Measurements from ENCODE around the gene C5AR2.

C5AR2 gene

GRCh38 chr19:47319923-47320871 lies 11.8 kb upstream of the C5AR2 start:
- no peak overlapping the region for H3K4me3 ChIP-seq (ENCODE audit: low read depth, low read length)
- no peak for TF ChIP-seq CTCF (IDR thresholded peaks at IDR 0.05; ENCODE audit: low read depth, low read length)
- DNase-seq, result no peak
- H3K4me1 ChIP-seq, result no peaks in the 10 kb centered on the region
- no peaks in the 10 kb centered on the region for H3K36me3 ChIP-seq
- H3K9me3 ChIP-seq, result no peaks in the 10 kb centered on the region; the same call in none of the 2 replicates
- H3K27me3 ChIP-seq, result peaks cover 14% of the 10 kb centered on the region

GRCh38 chr19:47321630-47322029 lies 10.3 kb upstream of the C5AR2 start:
- Histone ChIP-seq H3K4me1 (no peaks in the 10 kb centered on the region), H3K27me3 (peaks cover 19% of the 10 kb centered on the region)
- TF ChIP-seq CTCF (IDR thresholded peaks at IDR 0.05; ENCODE audit: low read depth, low read length), result no peak

GRCh38 chr19:47322058-47322457 lies 9.9 kb upstream of the C5AR2 start:
- no peak overlapping the region for H3K4me3 ChIP-seq (ENCODE audit: low read depth, low read length)
- DNase-seq, result no peak
- no peaks in the 10 kb centered on the region for H3K4me1 ChIP-seq
- no peaks in the 10 kb centered on the region for H3K36me3 ChIP-seq
- H3K9me3 ChIP-seq, result no peaks in the 10 kb centered on the region; the same call in none of the 2 replicates
- no peak for TF ChIP-seq CTCF (IDR thresholded peaks at IDR 0.05; ENCODE audit: low read depth, low read length)
- peaks cover 19% of the 10 kb centered on the region for H3K27me3 ChIP-seq

More at GRCh38 chr19:47321630-47322029, 10.3 kb upstream of the C5AR2 start:
- DNase-seq, result no peak
- Histone ChIP-seq H3K4me3 (ENCODE audit: low read depth, low read length) (no peak overlapping the region), H3K36me3 (no peaks in the 10 kb centered on the region), H3K9me3 (no peaks in the 10 kb centered on the region; the same call in none of the 2 replicates)

- H3K9me3 ChIP-seq, result no peaks in the 10 kb centered on the region; the same call in none of the 2 replicates
- no peak for DNase-seq
- peaks cover 19% of the 10 kb centered on the region for H3K27me3 ChIP-seq
- no peaks in the 10 kb centered on the region for H3K4me1 ChIP-seq
- no peak for TF ChIP-seq CTCF (IDR thresholded peaks at IDR 0.05; ENCODE audit: low read depth, low read length)
- H3K36me3 ChIP-seq, result no peaks in the 10 kb centered on the region
- H3K4me3 ChIP-seq (ENCODE audit: low read depth, low read length), result no peak overlapping the region
Observed at GRCh38 chr19:47323409-47323808, 8.6 kb upstream of the C5AR2 start.

GRCh38 chr19:47323872-47324271 lies 8.1 kb upstream of the C5AR2 start:
- H3K4me1 ChIP-seq, result no peaks in the 10 kb centered on the region
- no peak overlapping the region for H3K4me3 ChIP-seq (ENCODE audit: low read depth, low read length)
- no peaks in the 10 kb centered on the region for H3K36me3 ChIP-seq
- DNase-seq, result no peak
- TF ChIP-seq CTCF (IDR thresholded peaks at IDR 0.05; ENCODE audit: low read depth, low read length), result no peak
- H3K27me3 ChIP-seq, result peaks cover 19% of the 10 kb centered on the region
- no peaks in the 10 kb centered on the region; the same call in none of the 2 replicates for H3K9me3 ChIP-seq

GRCh38 chr19:47324502-47324901 lies 7.5 kb upstream of the C5AR2 start:
- Histone ChIP-seq H3K36me3 (no peaks in the 10 kb centered on the region), H3K9me3 (no peaks in the 10 kb centered on the region; the same call in none of the 2 replicates), H3K27me3 (peaks cover 19% of the 10 kb centered on the region), H3K4me3 (ENCODE audit: low read depth, low read length) (no peak overlapping the region), H3K4me1 (no peaks in the 10 kb centered on the region)
- no peak for DNase-seq
- TF ChIP-seq CTCF (IDR thresholded peaks at IDR 0.05; ENCODE audit: low read depth, low read length), result no peak
